OCI-LY3 (cell line): ENCODE measurements around the gene CRIM1.

Experiments
- EZH2phosphoT487 ChIP-seq: fragments of 200-600 bp; shearing (Covaris generic); IDR thresholded peaks from 2 replicates; pipeline ENCODE4 v1.6.1; 2018; ENCODE audit warnings: antibody characterized with exemption, mixed run types, low read depth
- TF ChIP-seq, protein P1 (sequence below): fragments of 200-600, 300-600 bp; sonication (generic); IDR thresholded peaks from 2 replicates; pipeline ENCODE4 v1.5.1; 2014; ENCODE audit warnings: antibody characterized with exemption, low read length, low read depth

DNA sequence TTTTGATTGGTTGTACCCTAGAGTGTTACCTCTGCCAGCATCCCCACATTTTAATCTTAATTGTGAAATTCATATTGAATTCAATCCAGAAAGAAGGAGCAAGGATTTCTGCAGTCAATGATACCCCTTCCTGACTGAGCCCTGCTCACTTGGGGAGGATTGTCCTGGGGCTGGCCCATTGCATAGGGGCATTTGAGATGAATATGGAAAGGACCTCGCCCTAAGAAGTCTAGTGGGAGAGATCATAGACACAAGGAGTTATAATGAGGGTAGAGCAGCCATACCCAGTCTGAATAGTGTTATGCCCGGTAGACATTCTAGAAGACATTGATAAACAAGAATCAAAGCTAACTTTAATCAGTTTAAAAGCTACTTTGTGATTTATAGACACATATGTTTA, 53.8 kb downstream of the CRIM1 start:
- TF ChIP-seq, protein P1, sequence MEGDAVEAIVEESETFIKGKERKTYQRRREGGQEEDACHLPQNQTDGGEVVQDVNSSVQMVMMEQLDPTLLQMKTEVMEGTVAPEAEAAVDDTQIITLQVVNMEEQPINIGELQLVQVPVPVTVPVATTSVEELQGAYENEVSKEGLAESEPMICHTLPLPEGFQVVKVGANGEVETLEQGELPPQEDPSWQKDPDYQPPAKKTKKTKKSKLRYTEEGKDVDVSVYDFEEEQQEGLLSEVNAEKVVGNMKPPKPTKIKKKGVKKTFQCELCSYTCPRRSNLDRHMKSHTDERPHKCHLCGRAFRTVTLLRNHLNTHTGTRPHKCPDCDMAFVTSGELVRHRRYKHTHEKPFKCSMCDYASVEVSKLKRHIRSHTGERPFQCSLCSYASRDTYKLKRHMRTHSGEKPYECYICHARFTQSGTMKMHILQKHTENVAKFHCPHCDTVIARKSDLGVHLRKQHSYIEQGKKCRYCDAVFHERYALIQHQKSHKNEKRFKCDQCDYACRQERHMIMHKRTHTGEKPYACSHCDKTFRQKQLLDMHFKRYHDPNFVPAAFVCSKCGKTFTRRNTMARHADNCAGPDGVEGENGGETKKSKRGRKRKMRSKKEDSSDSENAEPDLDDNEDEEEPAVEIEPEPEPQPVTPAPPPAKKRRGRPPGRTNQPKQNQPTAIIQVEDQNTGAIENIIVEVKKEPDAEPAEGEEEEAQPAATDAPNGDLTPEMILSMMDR: no peak
- no peak for TF ChIP-seq EZH2phosphoT487
